ENCODE measurements around the gene RTL3. TPM values are rescaled to one million over a fixed set of nuclear protein-coding genes. Genes with fewer than 3 reads are reported as not detected.

RTL3 gene
- 0.43 TPM in 1 of 2 replicates, not detected in the other for total RNA-seq

DNA sequence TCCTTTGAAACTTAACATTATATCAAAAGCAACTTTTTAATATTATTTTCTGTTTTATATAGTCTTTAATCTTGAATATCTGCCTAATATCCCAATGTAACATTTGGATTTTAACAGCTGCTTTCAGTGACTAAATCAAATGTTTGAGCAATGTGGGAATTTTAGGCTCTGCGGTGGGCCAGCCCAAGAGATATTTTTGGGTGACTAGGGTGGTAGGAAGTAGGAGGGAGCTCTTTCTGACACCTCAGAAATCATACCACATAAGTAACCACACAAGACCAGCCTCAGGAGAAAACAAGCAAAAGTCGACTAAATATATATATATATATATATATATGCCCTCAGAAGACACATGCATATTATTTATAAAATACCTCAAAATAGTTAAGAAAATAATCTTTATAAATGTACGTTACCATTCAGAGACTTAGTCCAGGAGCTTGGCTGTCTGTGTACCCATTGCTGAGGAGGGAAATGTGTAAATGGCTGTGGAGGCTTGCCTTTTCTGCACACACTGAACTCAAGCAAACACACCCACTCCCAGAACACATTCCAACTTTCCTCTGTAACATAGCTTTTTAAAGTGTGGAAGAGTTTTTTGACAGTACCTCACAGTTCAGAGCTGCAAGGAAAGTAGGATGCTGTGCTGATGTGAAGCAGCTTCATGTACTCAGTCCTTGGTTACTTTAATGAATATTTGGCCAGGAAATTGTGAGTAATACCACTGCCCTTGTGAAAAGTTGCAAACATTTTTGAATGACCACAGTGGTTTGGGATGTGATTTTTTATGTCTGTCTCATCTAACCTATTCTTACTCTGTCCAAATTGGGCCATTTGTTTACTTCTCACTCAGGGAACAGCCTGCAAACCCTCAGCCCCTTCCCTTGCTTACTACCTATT, at the start of gene RTL3:
TSS of gene RTL3 (minus strand) at position 484 of the 900 bp plus-strand sequence. CDS start 908 bp downstream, outside the sequence.

Other genes with a start within 250 kb of the RTL3 start
- 0.29 TPM in 1 of 2 replicates, not detected in the other for gene LPAR4, start 88.4 kb upstream of the RTL3 start, total RNA-seq